SJCRH30 (cell line): ENCODE results near the gene NSMCE4A. TPM values are rescaled to one million over a fixed set of nuclear protein-coding genes. Genes with fewer than 3 reads are reported as not detected.

Experiments used
- total RNA-seq: library from RNA; depleted of rRNA; stranded (reverse); fragments of >200 nt; shearing (Covaris generic); gene quantifications from 2 replicates; pipeline ENCODE4 v1.2.3, GENCODE V29; 2014; rRNA removed

The NSMCE4A gene
- total RNA-seq, 1 experiment from 2014 or later: 87.2 TPM

Other genes starting within 250 kb of the NSMCE4A start
- 24.4 and 27.8 TPM in 2 replicates for gene ATE1, start 47.2 kb downstream of the NSMCE4A start, total RNA-seq
- 25.9 and 30.5 TPM in 2 replicates for gene TACC2, start 13.9 kb upstream of the NSMCE4A start, total RNA-seq